SH-SY5Y (cell line): ENCODE measurements around the gene RDX.

Source experiments
- GATA2 ChIP-seq: IDR thresholded peaks from 2 replicates; pipeline ENCODE4 v1.6.1; 2011; ENCODE audit warnings: mild to moderate bottlenecking, low read depth, low read length
- GATA3 ChIP-seq: IDR thresholded peaks from 2 replicates; pipeline ENCODE4 v1.6.1; 2011; ENCODE audit warnings: low read depth, mild to moderate bottlenecking, low read length, moderate library complexity

- TF ChIP-seq GATA3 (no peak), GATA2 (no peak)
Observed at GRCh38 chr11:110279881-110280280, 16.5 kb downstream of the RDX start.
